ENCODE measurements around the gene ORC3.

The ORC3 gene

GRCh38 chr6:87589693-87590416 lies at the start of gene ORC3, which contains the start of gene RARS2:
ORC3 (plus strand) TSS chr6:87590135; CDS start chr6:87590169, 34 bp downstream.
RARS2 (minus strand) TSS chr6:87589987; CDS start chr6:87589957, 30 bp downstream.
- peak; percentile 71 to 88 for DNase-seq

GRCh38 chr6:87540539-87540938 lies 49.4 kb upstream of the ORC3 start:
- no peak for DNase-seq

DNA sequence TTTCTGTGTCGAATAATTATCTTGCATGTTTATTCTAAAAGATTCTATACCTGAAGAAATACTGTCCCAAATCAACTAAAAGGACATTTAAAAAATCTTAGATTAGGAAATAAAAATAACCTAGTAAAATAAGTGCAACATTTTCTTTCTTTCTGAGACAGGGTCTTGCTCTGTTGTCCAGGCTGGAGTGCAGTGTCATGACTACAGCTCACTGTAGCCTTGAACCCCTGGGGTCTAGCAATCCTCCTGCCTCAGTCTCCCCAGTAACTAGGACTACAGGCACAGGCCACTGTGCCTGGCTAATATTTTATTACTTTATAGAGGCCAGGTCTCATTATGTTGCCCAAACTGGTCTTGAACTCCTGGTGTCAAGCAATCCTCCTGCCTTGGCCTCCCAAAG lies 48.9 kb upstream of the ORC3 start:
- no peak for DNase-seq

GRCh38 chr6:87541744-87542143 lies 48.2 kb upstream of the ORC3 start:
- no peak for DNase-seq

DNA sequence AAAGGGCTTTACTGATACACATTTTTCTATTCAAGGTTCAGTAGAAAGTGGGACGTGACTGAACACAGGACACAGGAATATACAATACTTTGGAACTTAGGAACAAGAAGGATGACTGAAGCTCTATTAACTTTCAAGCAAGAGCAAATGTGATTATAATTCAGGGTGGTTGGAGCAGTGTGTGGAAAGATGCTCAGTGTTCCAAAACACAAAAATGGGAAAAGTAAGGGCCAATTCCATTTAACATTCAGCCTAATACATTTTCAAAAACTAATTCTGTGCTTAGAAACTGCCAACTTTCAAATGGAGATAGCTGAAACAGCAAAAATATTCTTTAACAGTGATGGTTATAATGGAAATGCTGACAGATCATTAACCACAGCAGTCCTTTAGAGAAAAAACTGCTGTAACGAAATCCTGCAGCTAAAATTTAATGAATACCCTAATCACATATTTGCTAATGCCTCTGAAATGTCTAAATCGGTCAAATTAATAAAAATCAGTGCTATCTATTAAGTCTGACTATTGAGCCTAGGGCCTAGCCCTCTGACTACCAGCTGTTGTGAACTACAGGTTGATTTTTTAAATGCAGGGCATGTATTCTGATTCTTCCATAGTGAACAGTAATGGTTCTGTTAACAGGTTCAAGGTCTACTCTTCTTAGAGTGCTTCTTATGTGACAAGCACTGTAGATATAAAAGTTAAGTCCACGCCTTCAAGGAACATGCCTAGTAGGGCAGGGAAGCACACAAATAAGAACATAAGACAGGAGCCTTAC lies 46.0 kb upstream of the ORC3 start:
- DNase-seq: no peak

GRCh38 chr6:87544474-87544735 lies 45.5 kb upstream of the ORC3 start:
- no peak for DNase-seq

- DNase-seq: no peak
Measured at GRCh38 chr6:87551799-87552198, 38.1 kb upstream of the ORC3 start.

GRCh38 chr6:87553159-87553765 lies 36.7 kb upstream of the ORC3 start:
- no peak for DNase-seq

GRCh38 chr6:87555506-87555905 lies 34.4 kb upstream of the ORC3 start:
- DNase-seq: no peak

GRCh38 chr6:87558446-87558845 lies 31.5 kb upstream of the ORC3 start:
- DNase-seq: no peak

GRCh38 chr6:87561017-87561416 lies 28.9 kb upstream of the ORC3 start:
- no peak for DNase-seq

GRCh38 chr6:87572021-87572420 lies 17.9 kb upstream of the ORC3 start:
- no peak for DNase-seq

- no peak for DNase-seq
Measured at GRCh38 chr6:87572883-87573282, 17.1 kb upstream of the ORC3 start.

GRCh38 chr6:87573307-87574024 lies 16.5 kb upstream of the ORC3 start:
- DNase-seq: no peak

- no peak for DNase-seq
Measured at GRCh38 chr6:87574237-87574804, 15.6 kb upstream of the ORC3 start.

- DNase-seq: no peak
Measured at GRCh38 chr6:87575423-87575822, 14.5 kb upstream of the ORC3 start.

- no peak for DNase-seq
Measured at GRCh38 chr6:87583822-87584221, 6.1 kb upstream of the ORC3 start.

- no peak for DNase-seq
Measured at GRCh38 chr6:87586371-87587077, 3.4 kb upstream of the ORC3 start.

DNA sequence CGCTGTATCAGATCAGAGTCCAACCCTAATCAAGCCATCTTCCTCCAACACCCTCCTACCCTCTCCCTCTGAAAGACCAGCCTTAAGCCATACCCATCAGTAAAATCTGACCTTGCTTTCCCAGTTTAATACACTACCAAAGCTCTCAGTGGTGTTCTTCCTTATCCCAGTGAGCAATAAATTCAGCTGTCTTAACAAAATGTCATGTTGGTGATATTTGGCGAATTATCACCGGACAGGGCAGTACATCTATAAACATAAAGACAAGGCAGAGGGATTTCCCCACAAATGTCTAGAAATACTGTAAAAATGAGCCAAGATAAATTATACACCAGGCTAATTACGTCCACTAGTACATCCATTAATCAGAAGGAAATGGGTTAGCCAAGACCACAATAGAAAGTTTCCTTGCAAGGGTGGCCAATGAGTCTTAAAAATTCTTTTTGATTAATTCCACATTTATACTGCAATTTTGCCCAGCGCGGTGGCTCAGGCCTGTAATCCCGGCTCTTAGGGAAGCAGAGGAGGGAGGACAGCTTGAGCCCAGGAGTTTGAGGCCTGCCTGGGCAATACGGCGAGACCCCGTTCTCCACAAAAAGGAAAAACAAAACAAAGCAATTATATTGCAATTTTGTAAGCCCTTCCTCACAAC lies 1.1 kb upstream of the ORC3 start:
- no peak for DNase-seq

DNA sequence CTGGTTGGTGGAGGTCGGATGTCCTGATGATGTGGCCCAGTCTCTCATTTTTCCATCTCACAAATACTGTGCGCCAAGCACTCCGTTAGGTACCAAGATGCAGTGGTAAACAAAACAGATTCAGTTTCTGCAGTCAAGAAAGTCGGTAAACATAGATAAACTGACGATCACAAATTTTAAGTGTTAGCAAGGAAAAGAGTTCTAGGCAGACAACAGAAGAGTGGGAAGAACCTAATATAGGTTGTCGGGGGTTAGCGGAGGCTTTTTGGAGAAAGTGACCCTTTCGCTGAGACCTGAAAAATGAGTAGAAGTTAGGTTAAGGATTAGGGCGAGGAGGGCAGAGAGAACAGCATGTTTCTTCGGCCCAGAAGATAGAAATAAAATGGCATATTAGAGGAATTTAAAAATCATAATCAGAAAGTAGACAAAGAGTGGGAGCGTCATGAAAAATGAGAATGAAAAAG lies 514 bp downstream of the ORC3 start:
- no peak for DNase-seq

DNA sequence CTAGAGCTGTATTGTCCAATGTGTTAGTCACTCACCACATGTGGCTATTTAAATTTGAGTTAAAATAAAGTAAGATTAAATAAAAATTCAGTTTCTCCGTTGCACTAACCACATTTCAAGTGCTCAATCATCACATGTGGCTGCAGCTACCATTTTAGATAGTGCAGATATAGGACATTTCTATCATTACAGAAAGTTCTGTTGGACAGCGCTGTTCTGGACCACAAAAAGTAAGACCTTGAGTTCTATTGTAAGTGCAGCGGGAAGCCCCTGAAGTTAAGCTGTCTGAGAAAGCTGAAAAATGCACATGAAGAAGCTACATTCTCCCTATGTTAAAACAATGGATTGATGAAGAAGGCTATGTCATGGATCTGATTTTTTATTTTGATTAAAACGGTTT lies 1.1 kb downstream of the ORC3 start:
- DNase-seq: no peak

- DNase-seq: no peak
Measured at GRCh38 chr6:87600576-87600975, 10.6 kb downstream of the ORC3 start.

Measured in SW 1271 (cell line).